GM23338 (cell line): ENCODE data around the gene CDK13.

Source experiments
- EZH2 ChIP-seq: fragments of 200-600 bp; sonication (generic); IDR thresholded peaks from one replicate; pipeline ENCODE4 v1.8.0; 2017; ENCODE audit warnings: antibody characterized with exemption, mild to moderate bottlenecking, low read depth; ENCODE audit not compliant: unreplicated experiment
- EZH2phosphoT487 ChIP-seq: fragments of 200-600 bp; sonication (generic); IDR thresholded peaks from one replicate; pipeline ENCODE4 v1.8.1; 2018; ENCODE audit warnings: antibody characterized with exemption; ENCODE audit not compliant: unreplicated experiment
- POLR2AphosphoS5 ChIP-seq: IDR thresholded peaks from 2 replicates; pipeline ENCODE4 v1.6.1; 2016; ENCODE audit warnings: antibody characterized with exemption, low read depth
- TF ChIP-seq, protein P1 (sequence below), 2 experiments: fragments of 200-600 bp in 1 of 2; sonication (generic) in 1 of 2; conservative IDR thresholded peaks; 2 replicates each; pipeline versions ENCODE4 v1.5.1 to v1.6.1; 2016 to 2017; ENCODE audit warnings: antibody characterized with exemption in 2 of 2, low read depth in 2 of 2, mild to moderate bottlenecking in 2 of 2, moderate library complexity in 1 of 2
- TF ChIP-seq, protein P2 (sequence below): IDR thresholded peaks from 2 replicates; pipeline ENCODE4 v1.6.1; 2016; ENCODE audit warnings: antibody characterized with exemption

DNA sequence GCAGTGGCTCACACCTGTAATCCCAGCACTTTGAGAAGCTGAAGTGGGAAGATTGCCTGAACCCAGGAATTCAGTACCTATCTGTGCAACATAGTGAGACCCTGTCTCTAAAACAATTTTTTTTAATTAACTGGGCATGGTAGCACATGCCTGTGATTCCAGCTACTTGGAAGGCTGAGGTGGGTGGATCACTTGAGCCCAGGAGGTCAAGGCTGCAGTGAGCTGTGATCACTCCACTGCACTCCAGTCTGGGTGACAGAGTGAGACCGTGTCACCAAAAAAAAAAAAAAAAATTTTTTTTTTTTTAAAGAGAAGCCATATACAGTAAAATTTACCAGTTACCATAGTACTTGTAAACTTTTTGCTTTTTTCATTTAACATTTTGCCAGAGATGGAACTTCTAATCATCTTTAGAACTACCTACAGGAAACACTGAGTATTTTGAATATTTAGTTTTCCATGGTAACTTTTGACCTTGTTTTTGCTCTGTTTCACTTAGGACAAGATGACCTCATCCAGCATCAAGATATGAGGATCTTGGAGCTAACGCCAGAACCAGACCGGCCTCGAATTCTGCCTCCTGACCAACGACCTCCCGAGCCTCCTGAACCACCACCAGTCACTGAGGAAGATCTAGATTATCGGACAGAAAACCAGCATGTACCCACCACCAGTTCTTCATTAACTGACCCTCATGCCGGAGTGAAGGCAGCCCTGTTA lies 143.7 kb downstream of the CDK13 start:
- TF ChIP-seq, protein P1, sequence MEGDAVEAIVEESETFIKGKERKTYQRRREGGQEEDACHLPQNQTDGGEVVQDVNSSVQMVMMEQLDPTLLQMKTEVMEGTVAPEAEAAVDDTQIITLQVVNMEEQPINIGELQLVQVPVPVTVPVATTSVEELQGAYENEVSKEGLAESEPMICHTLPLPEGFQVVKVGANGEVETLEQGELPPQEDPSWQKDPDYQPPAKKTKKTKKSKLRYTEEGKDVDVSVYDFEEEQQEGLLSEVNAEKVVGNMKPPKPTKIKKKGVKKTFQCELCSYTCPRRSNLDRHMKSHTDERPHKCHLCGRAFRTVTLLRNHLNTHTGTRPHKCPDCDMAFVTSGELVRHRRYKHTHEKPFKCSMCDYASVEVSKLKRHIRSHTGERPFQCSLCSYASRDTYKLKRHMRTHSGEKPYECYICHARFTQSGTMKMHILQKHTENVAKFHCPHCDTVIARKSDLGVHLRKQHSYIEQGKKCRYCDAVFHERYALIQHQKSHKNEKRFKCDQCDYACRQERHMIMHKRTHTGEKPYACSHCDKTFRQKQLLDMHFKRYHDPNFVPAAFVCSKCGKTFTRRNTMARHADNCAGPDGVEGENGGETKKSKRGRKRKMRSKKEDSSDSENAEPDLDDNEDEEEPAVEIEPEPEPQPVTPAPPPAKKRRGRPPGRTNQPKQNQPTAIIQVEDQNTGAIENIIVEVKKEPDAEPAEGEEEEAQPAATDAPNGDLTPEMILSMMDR (conservative IDR thresholded peaks at IDR 0.05; ENCODE audit: low read depth in 2 of 2), result no peak
- TF ChIP-seq, protein P2, sequence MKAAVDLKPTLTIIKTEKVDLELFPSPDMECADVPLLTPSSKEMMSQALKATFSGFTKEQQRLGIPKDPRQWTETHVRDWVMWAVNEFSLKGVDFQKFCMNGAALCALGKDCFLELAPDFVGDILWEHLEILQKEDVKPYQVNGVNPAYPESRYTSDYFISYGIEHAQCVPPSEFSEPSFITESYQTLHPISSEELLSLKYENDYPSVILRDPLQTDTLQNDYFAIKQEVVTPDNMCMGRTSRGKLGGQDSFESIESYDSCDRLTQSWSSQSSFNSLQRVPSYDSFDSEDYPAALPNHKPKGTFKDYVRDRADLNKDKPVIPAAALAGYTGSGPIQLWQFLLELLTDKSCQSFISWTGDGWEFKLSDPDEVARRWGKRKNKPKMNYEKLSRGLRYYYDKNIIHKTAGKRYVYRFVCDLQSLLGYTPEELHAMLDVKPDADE, result no peak
- TF ChIP-seq POLR2AphosphoS5, result no peak
- TF ChIP-seq EZH2, result no peak
- no peak for TF ChIP-seq EZH2phosphoT487
